Measurements from ENCODE around the gene FOS.

DNA sequence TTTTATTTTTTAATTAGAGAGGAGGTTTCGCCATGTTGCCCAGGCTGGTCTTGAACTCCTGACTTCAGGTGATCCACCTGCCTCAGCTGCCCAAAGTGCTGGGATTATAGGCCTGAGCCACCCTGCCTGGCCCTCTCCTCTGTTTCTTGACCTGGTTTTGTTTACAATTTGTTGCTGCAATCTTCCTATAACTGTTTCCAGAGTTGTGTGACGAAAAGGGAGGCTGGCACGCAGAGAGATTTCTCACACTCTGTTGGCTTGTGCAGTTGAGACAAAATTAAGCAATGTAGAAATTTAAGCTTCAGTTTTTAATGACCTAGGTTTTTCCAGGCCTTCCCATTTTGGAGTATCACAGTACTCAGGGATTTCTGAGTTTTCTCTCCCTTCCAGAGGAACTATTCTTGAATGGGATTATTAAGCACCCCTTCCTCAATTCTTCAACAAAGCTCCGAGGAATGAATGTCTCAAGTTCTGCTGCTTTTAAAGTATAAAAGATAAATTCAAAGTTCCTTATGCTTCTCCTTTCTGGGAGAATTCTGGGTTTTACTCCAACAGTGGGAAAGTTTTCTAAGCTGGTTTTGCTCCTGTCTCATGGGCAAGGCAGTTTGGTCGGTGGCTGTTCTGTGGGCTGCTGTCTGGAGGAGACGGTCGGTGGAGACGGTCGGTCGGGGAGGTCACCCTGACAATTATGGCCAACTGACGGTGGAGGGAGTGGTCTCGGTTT lies 20.4 kb upstream of the FOS start:
- TF ChIP-seq, protein P1, sequence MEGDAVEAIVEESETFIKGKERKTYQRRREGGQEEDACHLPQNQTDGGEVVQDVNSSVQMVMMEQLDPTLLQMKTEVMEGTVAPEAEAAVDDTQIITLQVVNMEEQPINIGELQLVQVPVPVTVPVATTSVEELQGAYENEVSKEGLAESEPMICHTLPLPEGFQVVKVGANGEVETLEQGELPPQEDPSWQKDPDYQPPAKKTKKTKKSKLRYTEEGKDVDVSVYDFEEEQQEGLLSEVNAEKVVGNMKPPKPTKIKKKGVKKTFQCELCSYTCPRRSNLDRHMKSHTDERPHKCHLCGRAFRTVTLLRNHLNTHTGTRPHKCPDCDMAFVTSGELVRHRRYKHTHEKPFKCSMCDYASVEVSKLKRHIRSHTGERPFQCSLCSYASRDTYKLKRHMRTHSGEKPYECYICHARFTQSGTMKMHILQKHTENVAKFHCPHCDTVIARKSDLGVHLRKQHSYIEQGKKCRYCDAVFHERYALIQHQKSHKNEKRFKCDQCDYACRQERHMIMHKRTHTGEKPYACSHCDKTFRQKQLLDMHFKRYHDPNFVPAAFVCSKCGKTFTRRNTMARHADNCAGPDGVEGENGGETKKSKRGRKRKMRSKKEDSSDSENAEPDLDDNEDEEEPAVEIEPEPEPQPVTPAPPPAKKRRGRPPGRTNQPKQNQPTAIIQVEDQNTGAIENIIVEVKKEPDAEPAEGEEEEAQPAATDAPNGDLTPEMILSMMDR (IDR thresholded peaks at IDR 0.05): no peak
- no peak for TF ChIP-seq POLR2A (IDR thresholded peaks at IDR 0.05)
